ENCODE results near the gene METTL26.

GRCh38 chr16:633336-634050 is 2.6 kb downstream of the METTL26 start:
- TF ChIP-seq CTCF (IDR thresholded peaks at IDR 0.05; ENCODE audit: poor library complexity), result no peak
- TF ChIP-seq EZH2 (IDR thresholded peaks at IDR 0.05; ENCODE audit: borderline replicate concordance), result no peak
